Heart left ventricle (tissue), 13 donors: Measurements from ENCODE around the gene C2.

Source experiments
- CTCF ChIP-seq, 12 donors: fragments of 200-600 bp; sonication (generic) in 4 of 12; IDR thresholded peaks; one replicate each; pipeline versions ENCODE4 v1.5.0 to v1.8.0; 2018 to 2022; ENCODE audit warnings: antibody characterized with exemption in 12 of 12, mild to moderate bottlenecking in 5 of 12
- POLR2A ChIP-seq, 2 donors: fragments of 450-650 bp; IDR thresholded peaks; one replicate each; pipeline ENCODE4 v1.6.1; 2017; ENCODE audit warnings: antibody characterized with exemption in 2 of 2, mild to moderate bottlenecking in 2 of 2, moderate library complexity in 2 of 2
- donor health status: ischemic (EF 13 %, LVEDD 7.1; RV severe dilation, severe dysfunction).
- donor health status: DM: no; HTN: yes; CAD: no.
- donor health status: DM: no; HTN: no; CAD: no.
- donor health status: ischemic (EF 25% LVEDD 6.9; RV normal size, moderate dysfunction).
- donor health status: ischemic (EF 25% LVEDD 5.7; RV mildly dilated, moderate dysfunction).
- donor health status: ischemic (EF 35%, LVEDD 5.7; RV mildly dilated, moderate dysfunction).
- donor health status: nonischemic (EF 11% LVEDD 7.7; RV severe dilation, severe dysfunction).
- donor health status: DM: yes; HTN: yes; CAD: no.
- donor health status: PGD.
- donor health status: ischemic (EF 29% LVEDD 5.4; RV normal size, mild dysfunction).
- donor health status: nonischemic (EF 23%, LVEDD 6.1; RV moderate dilation, normal function).

- TF ChIP-seq CTCF (IDR thresholded peaks at IDR 0.05) (no peak), POLR2A (IDR thresholded peaks at IDR 0.05) (no peak)
Measured at GRCh38 chr6:31977816-31978431, 50.4 kb downstream of the C2 start.
